Inferior parietal cortex (tissue), 1 donor: ENCODE measurements around the gene NKAIN2.
A peak's percentile ranks its signal among the peaks of the same experiment; 100 is the strongest.
"Not testable (repeated sequence)": the region's sequence is repeated elsewhere in the genome, so short reads cannot be mapped to it uniquely, and the experiment has no call there.

Experiments used
- DNase-seq: peaks from one replicate; pipeline ENCODE4 v3.0.0-alpha.2; 2016; ENCODE audit errors: extremely low spot score

Gene NKAIN2

DNA sequence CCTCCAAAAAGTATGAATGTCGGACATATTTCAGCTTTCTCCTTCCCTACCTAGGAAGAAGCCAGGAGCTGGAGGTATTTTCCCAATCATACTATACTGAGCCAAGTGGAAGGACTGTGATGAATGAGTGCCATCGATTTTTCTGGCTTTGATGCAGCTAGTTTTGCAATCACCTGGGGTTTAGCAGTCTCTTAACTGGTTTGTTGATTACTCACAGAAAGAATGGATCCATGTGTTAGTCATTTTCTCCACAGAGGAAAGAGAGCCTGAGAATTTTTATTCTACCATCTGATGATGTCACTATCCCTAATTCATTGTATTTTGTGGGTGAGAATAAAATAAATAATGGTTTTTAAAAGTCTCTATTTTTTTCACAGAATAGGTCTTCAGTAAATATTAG, 875.7 kb downstream of the NKAIN2 start:
- DNase-seq = no peak

DNA sequence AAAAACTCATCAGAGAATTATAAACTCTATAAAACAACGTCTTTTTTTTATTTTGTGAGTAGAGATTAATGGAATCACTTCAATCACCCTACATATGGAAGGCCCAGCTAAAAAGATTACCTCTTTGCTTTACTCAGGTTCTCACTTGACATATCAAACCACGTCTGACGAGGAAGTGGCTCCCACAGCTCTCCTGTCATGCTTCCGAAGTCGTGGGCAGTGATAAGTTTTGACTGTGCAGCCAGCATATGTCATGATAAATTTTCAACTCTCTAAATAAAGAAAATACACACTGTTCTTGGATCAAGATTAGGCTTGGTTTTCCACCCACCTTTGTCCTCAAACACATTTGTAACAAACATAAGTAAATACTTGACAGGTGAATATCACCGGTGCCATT, 879.1 kb downstream of the NKAIN2 start:
- peak; percentile 51 for DNase-seq

DNA sequence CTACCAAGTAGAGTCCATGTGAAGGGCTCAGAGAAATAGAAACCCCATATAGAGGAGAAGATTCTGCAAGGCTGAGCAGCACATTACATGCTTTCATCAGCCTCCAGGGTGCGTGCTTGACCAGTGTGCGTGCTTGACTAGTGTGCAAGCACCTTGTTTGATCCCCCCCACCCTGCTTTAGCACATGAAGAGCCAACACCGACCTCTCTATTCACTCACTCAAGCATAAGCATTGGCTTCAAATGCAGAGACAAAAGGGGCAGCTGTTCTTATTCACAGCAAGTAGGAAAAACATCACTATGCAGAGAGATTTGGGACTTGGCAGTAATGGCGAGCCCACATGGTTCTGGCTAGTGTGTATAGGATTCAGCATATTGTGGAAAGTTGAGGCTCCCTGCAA, 879.8 kb downstream of the NKAIN2 start:
- DNase-seq = peak; percentile 40

DNA sequence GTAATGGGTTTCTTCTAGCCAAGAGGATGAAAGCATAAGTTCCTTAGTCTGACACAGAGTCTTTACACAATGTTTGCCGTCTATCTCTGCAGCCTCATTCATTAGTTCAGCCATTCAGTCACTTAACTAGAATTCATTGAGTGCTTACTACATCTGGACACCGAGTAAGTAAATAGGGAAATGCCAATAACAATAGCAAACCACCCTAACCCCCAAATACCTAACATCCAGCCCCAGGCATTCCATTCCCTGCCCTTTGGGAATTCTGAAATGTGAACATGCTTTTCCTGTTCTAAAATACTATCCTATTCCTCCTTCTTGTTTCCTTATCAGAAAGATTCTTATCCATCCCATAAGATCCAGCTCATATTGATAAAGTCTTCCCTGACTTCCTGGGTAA, 881.0 kb downstream of the NKAIN2 start:
- no peak for DNase-seq

DNA sequence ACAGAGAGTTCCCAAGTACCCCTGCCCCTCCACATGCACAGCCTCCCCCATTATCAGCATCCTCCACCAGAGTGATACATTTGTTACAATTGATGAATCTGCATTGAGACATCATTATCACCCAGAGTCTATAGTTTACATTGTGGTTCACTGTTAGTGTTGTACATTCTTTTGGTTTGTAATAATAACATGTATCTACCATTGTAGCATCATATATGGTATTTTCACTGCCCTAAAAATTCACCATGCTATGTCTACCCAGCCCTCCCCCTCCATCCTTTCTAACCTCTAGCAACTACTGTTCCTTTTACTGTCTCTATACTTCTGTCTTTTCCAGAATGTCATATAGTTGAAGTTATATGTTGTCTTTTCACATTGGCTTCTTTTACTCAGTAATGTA, 884.7 kb downstream of the NKAIN2 start:
- DNase-seq = no peak

DNA sequence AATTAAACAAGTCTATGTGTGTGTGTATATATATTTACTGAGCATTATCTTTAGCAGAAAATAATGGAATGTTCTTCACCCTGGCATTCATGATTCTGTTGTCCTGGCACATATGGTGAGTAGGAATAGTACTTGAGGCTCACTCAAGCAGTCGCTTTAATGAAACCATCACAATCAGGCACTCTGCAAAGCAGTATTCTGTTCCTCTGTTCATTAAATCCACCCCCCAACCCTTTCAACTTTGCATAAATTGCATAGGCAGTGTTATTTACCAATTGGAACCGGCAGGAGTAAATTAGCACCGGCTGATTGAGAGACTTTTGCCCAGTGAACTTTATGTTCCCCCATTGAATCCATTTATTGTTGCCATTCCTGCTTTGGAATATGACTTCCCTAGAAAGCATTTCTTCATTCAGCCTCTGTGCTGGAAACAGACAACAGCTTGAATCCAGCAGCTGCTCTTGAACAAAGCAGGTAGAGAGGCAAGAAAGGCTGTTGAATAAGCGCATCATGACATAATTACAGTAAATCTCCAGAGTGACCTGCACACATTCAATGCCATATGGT, 890.6 kb downstream of the NKAIN2 start:
- no peak for DNase-seq

DNA sequence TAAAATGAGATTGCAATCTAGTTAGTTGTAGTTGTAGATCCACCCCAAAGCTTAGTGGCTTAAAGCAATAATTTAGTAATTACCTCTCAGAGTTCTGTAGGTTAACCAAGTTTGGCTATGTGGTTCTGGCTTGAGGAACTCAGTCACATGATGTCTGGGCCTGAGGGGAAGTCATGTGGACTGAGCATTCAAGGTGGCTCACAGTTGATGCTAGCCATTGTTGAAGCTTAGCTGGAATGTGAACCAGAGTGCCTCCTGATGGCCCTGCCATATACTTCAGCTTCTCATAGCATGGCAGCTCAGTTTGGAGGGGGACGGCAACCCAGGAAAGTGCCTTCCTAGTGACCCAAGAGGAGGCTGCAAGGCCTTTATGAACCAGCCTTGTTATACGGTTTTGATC, 895.4 kb downstream of the NKAIN2 start:
- DNase-seq = no peak

DNA sequence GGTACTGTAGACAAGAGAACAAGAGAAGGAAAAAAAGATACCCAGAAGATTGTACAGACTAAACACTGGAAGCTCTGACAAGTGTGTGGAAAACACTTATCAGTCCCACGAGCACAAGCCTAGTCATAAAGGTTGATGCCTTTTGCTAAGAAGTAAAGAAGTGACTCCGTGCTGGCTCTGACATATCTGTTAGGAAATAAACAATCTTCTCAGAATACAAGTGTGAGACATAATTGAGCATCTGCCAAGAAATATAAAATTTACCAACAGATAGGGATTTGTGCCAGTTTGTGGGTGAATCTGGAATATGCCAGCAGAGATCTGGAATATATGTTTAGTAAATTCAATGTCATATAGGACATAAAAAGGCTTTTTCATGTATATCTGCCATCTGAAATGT, 899.9 kb downstream of the NKAIN2 start:
- DNase-seq = no peak

DNA sequence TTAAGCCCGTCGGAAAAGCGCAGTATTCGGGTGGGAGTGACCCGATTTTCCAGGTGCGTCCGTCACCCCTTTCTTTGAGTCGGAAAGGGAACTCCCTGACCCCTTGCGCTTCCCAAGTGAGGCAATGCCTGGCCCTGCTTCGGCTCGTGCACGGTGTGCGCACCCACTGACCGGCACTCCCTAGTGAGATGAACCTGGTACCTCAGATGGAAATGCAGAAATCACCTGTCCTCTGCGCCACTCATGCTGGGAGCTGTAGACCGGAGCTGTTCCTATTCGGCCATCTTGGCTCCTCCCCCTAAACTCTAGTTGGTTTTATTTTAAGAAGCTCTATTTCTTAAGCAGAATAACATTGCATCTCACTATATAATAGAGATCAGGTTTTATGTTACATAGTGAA, 908.9 kb downstream of the NKAIN2 start:
- DNase-seq = not testable (repeated sequence)

DNA sequence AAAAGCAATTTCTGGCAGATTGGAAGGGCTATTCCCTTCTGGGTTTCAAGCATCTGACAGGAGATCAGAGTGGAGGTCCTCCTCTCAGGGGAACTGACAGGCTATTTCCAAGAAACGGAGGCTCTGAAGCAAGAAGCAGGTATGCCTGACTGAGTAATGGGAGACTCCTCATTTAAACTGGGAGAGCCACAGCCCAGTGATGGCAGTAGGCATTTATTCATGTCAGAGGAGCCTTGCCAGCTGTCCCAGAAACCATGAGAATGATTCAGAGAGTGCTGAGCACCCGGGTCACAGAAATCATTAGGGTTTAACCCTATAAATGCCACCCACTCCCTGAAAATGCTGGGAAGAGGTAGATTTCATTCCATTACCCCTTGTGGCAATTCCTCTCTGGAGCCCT, 911.1 kb downstream of the NKAIN2 start:
- no peak for DNase-seq

DNA sequence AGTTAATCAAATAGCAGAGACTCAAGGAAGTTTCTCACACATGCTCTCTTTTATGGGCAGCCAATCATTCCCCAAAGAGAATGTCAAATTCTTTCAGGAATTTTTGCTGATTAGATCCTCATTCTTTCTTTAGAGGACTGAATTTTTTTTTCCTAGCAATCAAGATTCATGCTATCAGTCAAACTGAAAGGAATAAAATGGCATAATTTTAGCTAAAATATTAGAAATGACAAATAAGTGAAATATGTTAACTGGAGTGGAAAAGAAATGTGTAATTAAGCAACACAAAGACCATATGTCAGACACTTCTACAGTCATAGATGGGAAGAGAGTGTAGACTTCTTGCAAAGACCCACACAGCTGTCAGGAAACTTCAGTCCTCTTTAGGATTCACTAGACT, 916.2 kb downstream of the NKAIN2 start:
- DNase-seq = no peak

DNA sequence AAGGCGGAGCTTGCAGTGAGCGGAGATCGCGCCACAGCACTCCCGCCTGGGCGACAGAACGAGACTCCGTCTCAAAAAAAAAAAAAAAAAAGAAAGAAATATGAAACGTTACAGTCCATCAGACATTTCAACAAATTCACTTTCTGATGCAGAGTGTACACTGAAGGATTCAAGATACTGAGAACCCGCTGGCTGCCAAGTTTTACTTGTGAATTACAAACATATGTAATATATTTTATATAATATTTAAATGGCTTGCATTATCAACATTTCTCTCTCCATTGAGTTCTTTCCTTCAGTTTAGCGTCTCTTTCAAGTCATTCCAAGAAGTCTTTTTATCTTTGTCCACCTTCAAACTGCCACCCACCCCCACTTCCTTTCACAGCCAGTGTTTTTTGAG, 917.7 kb downstream of the NKAIN2 start:
- no peak for DNase-seq

DNA sequence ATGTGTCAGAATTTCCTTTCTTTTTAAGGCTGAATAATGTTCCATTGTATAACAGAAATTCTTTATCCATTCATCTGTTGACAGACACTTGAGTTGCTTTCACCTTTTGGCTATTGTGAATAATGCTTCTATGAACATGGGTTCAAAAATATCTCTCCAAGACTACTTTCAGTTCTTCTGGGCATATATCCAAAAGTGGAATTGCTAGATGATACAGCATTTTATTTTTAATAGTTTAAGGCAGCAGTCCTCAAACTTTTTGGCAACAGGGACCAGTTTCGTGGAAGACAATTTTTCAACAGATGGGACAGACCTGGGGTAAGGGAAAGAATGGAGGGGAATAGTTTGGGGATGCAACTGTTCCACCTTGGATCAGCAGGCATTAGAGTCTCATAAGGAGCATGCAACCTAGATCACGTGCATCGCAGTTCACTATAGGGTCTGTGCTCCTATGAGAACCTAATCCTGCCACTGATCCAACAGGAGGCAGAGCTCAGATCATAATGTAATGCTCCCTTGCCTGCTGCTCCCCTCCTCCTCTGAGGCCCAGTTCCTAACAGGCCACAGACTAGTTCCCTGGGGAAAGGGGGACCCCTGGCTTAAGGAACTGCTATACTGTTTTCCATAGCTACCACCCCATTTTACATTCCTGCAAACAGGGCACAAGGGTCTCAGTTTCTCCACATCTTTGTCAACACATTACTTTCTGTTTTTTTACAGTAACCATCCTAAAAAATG, 918.6 kb downstream of the NKAIN2 start:
- DNase-seq = no peak

DNA sequence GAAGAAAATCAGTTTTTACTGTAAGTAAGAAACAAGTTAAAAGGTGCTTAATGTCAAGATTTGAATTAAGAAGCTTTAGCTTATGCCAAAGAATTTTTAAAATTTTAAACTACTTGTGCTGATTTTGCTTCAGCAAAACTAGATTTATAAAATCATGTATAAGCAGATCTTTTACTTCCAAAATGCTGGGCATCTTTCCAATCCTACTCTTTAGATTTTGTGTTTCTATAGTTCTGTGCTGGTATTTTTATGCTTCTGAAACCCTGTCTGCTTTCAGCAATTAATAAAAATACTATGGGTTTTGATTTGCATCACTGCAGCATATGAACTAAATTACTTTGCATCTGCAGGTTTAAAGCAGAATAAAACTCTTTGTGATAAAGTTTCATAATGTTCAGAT, 920.0 kb downstream of the NKAIN2 start:
- no peak for DNase-seq

DNA sequence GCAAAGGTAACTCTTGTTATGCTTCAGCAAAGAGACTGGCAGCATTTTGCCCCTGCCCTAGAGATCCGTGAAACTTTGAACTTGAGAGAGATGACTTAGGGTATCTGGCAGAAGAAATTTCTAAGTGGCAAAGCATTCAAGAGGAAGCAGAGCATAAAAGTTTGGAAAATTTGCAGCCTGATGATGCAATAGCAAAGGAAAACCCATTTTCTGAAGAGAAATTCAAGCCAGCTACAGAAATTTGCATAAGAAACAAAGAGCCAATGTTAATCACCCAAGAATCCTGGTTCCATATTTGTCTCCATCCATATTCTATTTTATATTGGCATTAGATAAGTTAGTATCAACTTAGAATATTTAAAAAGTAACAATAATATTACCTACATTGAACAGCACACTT, 934.1 kb downstream of the NKAIN2 start:
- DNase-seq = not testable (repeated sequence)

DNA sequence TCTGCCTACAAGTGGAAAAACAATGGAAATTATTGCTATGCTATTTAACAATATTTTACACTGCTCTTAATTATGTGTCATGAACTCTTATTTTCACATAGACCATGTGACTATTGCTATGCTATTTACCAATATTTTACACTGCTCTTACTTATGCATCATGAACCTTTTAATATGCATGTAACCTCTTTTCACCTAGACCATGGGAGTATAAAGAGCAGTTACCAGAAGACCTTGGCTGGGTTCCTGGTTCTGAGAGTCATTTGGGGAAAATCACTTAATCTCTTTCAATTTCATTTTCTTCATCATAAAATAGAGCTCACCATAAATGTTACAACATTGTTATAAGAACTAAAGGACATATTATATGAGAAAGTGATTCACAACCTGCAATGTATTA, 934.8 kb downstream of the NKAIN2 start:
- no peak for DNase-seq

DNA sequence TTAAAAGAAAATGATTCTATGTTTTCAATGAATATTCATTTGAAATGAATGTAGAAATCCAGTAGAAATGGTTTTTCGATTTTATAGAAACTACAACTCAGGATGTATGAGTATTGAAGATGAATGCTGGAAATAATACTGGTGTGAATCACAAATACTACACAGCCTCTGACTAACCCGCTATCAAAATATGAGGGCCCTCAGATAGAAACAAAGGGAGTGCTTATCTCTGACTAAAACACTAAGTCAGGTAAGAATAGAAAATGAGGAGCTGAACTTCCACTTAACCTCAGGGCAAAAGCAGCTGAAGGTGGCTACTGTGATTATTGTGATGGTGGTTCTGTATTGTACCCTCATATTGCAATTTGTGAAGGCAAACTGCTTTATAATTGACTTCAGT, 937.7 kb downstream of the NKAIN2 start:
- DNase-seq = no peak

DNA sequence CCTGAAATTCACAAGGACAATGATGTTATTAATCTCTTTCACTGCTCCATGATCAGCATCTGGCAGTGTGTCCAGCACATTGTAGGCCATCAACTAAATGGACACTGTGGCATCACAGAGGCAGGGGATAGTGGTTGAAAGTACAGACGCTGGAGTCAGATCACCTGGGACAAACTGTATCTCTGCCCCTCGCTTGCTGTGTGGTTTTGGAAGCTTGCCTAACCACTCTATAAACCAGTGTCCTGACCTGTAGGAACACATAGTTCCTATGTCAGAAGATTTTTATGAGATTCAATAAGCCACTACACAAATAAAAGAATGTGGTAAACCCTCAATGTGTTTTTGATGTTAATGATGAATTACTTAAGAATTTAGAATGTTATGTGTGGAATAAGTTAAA, 939.3 kb downstream of the NKAIN2 start:
- no peak for DNase-seq

DNA sequence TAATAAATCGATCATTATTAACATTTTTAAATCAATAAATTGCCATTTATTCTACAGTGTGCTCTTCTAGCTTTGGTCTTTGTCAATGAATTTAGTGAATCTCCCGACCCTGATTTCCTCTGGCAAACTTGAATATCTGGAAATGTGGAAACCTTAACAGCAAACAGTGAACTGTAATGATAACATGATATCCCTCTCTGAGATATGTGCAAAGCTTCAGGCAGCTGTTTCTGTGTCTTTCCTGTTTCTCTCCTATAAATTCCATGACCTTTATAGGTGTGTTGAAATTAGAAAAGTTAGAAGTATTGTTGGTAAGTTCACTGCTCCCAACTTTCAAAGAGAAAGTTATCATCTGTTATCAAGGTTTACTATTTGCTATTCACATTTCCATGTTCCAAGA, 939.8 kb downstream of the NKAIN2 start:
- DNase-seq = no peak

DNA sequence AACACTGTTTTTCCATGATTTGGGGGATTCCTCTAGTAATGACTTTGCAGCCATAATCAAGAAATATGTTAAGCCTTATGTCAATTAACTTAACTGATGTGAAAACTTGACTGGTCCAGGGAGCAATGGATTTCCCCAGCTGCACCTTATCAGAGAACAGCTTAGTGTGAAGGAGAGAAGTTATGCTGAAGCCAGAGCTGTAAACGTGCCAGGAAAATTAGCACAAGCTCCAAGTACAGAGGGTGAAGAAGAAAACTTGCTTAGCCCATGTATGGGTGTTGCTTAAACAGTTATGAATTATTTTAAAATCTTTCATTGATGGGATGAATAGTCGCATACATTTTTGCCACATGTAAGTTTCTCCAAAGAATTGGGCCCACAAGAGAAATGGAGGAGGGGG, 943.7 kb downstream of the NKAIN2 start:
- no peak for DNase-seq

DNA sequence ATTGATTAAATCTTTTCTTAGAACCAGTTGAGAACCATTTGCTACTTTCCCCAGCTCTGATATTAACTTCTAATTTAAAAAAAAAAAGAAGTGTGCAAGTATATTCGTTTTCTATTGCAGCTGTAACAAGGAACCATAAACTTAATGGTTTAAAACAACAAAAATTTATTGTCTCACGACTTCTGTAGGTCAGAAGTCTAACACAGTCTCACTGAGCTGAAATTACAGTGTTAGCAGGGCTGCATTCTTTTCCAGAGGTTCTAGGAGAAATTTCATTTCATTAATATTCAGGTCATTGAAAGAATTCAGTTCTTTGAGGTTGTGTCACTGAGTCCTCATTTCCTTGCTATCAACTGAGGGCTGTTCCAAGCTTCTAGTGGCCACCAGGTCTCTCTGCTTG, 945.1 kb downstream of the NKAIN2 start:
- no peak for DNase-seq

DNA sequence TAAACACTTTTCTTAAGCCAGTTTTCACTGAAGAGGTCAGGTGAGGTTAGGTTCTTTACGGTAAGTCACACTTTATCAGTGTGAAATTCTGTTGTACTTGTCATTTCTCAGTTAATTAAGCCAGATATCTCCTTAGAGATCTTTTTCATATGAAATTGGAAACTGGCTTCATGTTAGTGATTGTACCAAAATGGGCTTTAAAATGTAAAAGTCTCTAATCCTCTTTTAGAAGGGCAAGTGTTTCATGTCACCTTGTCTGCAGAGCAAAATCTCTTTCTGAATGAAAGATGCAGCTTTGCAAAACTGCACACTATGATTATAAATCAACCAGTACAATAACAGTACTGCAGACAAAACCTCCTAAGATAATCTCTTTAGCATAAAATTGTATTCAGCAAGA, 949.3 kb downstream of the NKAIN2 start:
- no peak for DNase-seq

DNA sequence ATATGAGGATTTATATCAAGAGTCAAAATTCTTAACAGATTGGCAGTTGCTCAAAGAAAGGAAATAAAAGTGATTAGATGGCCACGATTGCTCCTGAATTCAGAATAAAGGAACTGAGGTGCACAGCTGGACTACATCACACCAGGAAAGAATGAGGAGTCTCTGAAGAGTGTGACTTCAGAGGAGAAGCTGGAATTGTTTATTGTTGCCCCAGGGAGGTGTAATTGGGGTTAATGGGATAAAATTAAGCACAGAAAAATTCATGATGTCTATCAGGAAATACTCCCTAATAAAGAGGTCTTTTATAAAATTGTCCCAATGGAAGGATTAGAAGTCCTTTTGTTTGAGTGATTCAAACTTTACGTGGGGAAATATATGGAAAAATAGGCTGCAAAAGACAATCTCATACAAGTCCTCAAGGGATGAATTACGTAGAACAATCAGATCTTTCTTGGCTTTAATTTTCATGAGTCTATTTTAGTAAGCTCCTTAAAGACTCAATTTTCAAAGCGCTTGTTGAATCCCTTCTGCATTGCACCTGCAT, 950.0 kb downstream of the NKAIN2 start:
- DNase-seq = no peak

DNA sequence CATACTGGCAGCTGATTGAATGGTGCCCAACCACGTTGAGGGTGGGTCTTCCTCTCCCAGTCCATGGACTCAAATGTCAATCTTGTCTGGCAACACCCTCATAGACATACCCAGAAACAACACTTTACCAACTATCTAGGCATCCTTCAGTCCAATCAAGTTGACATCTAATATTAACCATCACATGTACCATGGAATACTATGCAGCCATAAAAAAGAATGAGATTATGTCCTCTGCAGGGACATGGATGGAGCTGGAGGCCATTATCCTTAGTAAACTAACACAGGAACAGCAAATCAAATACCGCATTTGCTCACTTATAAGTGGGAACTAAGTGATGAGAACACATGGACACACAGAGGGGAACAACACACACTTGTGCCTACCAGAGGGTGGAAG, 951.7 kb downstream of the NKAIN2 start:
- no peak for DNase-seq
